Esophagus muscularis mucosa (tissue), 4 donors: Measurements from ENCODE around the gene GABRR1. TPM values are rescaled to one million over a fixed set of nuclear protein-coding genes. Genes with fewer than 3 reads are reported as not detected.
A peak's percentile ranks its signal among the peaks of the same experiment; 100 is the strongest.

ENCODE experiments used
- DNase-seq: peaks from one replicate; pipeline ENCODE4 v3.0.0-alpha.2; 2017; ENCODE audit errors: extremely low spot score
- H3K27ac ChIP-seq, 4 donors: fragments of 200-600 bp; sonication (generic); replicated peaks in 1 of 4; 1 replicate in 3 of 4; 2 replicates in 1 of 4; pipeline ENCODE4 v1.5.1; 2016 to 2019; ENCODE audit warnings: mild to moderate bottlenecking in 1 of 4
- H3K27me3 ChIP-seq, 4 donors: fragments of 200-600 bp; sonication (generic); one replicate each; pipeline versions ENCODE4 v1.5.1 to v1.6.0; 2016 to 2019
- H3K36me3 ChIP-seq, 4 donors: fragments of 200-600 bp; sonication (generic); one replicate each; pipeline ENCODE4 v1.5.1; 2016 to 2019
- H3K4me1 ChIP-seq, 4 donors: fragments of 200-600 bp; sonication (generic); one replicate each; pipeline ENCODE4 v1.5.1; 2016 to 2019
- H3K4me3 ChIP-seq, 4 donors: fragments of 200-600 bp; sonication (generic); 1 replicate in 2 of 4; 2 replicates in 2 of 4; pipeline ENCODE4 v1.5.1; 2016 to 2019; ENCODE audit warnings: mild to moderate bottlenecking in 4 of 4, moderate library complexity in 1 of 4
- H3K9me3 ChIP-seq, 4 donors: fragments of 200-600 bp; sonication (generic); 1 replicate in 3 of 4; 2 replicates in 1 of 4; pipeline ENCODE4 v1.5.1; 2016 to 2019
- CTCF ChIP-seq, 3 experiments: fragments of 200-600 bp in 2 of 3; fragments of 450-650 bp in 1 of 3; sonication (generic) in 2 of 3; IDR thresholded peaks; one replicate each; pipeline ENCODE4 v1.5.1; 2017 to 2019; ENCODE audit warnings: antibody characterized with exemption in 3 of 3, mild to moderate bottlenecking in 2 of 3, moderate library complexity in 1 of 3
- EP300 ChIP-seq: sonication (generic); formaldehyde crosslinking; IDR thresholded peaks from one replicate; pipeline ENCODE4 v1.6.1; 2017; ENCODE audit warnings: antibody characterized with exemption
- POLR2A ChIP-seq: fragments of 450-650 bp; IDR thresholded peaks from one replicate; pipeline ENCODE4 v1.6.1; 2017; ENCODE audit warnings: antibody characterized with exemption, moderate library complexity, mild to moderate bottlenecking, low read depth
- POLR2AphosphoS5 ChIP-seq, 2 donors: sonication (generic); formaldehyde crosslinking; IDR thresholded peaks; one replicate each; pipeline ENCODE4 v1.6.1; 2017; ENCODE audit warnings: antibody characterized with exemption in 2 of 2
- WGBS: methylation state at CpG from one replicate; pipeline ENCODE4 v1.1.5; 2018; 5-methylcytosine and 5-hydroxymethylcytosine counted together
- intact Hi-C: fragments of 100-400 bp; cut with DNase I; formaldehyde crosslinking; loops from one replicate; pipeline ENCODE4 v1.15.1; 2023
- total RNA-seq, 4 donors: library from RNA; depleted of rRNA; stranded (reverse); fragments of >200 nt; gene quantifications; one replicate each; pipeline versions ENCODE4 v1.1.0 to v1.2.1, GENCODE V29; 2016

Gene GABRR1
- total RNA-seq, 4 donors from 2014 or later: 0.13 TPM; not detected in 3

GRCh38 chr6:89146718-89147700 lies 70.1 kb downstream of the GABRR1 start:
- Histone ChIP-seq H3K27me3 (no peaks in the 10 kb centered on the region), H3K4me3 (peak overlapping the region; percentile 74 to 98 (median 84)), H3K36me3 (peaks cover 0 to 13% (median 2%) of the 10 kb centered on the region in 4 donors), H3K9me3 (no peaks in the 10 kb centered on the region), H3K4me1 (peaks cover 4 to 44% (median 32%) of the 10 kb centered on the region in 4 donors), H3K27ac (peak overlapping the region; percentile 89 to 96 (median 90))
- DNase-seq: no peak
- intact Hi-C loops: loop anchor here (2.0 kb wide), 1 partner anchor 66 kb away; the partner anchor contains the start of gene PNRC1
- 31% methylated on average over 24 of the region's 26 CpGs for WGBS
- TF ChIP-seq POLR2A: no peak
- peak in 1 of 2 donors; percentile 6 for TF ChIP-seq POLR2AphosphoS5 (IDR thresholded peaks at IDR 0.05)

- no peak for DNase-seq
- Histone ChIP-seq H3K36me3 (peaks cover 0 to 4% (median 0%) of the 10 kb centered on the region in 4 donors), H3K27me3 (no peaks in the 10 kb centered on the region), H3K27ac (peak within 1 kb of the TSS; percentile 89 to 96 (median 90)), H3K9me3 (no peaks in the 10 kb centered on the region), H3K4me3 (peak within 1 kb of the TSS; percentile 74 to 98 (median 84)), H3K4me1 (peaks cover 4 to 45% (median 33%) of the 10 kb centered on the region in 4 donors)
- TF ChIP-seq POLR2AphosphoS5 (IDR thresholded peaks at IDR 0.05) (peak; percentile 81 to 88), POLR2A (peak; percentile 79), EP300 (no peak)
- WGBS: 3% methylated on average over 13 of the region's 102 CpGs
- intact Hi-C loops: loop anchor here (2.0 kb wide), 1 partner anchor 65 kb away; the partner anchor contains the start of gene PNRC1
Observed at GRCh38 chr6:89145956-89146717, 71.0 kb downstream of the GABRR1 start, which contains the start of gene PM20D2. PM20D2 (plus strand) TSS chr6:89146055; CDS start chr6:89146145, 90 bp downstream.

GRCh38 chr6:89145091-89145955 lies 71.8 kb downstream of the GABRR1 start:
- intact Hi-C loops: no loop called here
- no peak for DNase-seq
- H3K27ac ChIP-seq: peak overlapping the region; percentile 89 to 96 (median 90)
- no peak for TF ChIP-seq EP300
- TF ChIP-seq POLR2AphosphoS5 (IDR thresholded peaks at IDR 0.05): no peak
- TF ChIP-seq POLR2A: no peak
- TF ChIP-seq CTCF (IDR thresholded peaks at IDR 0.05): no peak
- H3K9me3 ChIP-seq: no peaks in the 10 kb centered on the region
- 5% methylated on average over 17 of the region's 17 CpGs for WGBS
- H3K4me3 ChIP-seq: peak overlapping the region; percentile 74 to 98 (median 84)
- H3K36me3 ChIP-seq: peaks cover 0 to 4% (median 0%) of the 10 kb centered on the region in 4 donors
- no peaks in the 10 kb centered on the region for H3K27me3 ChIP-seq
- peaks cover 4 to 53% (median 40%) of the 10 kb centered on the region in 4 donors for H3K4me1 ChIP-seq

- Histone ChIP-seq H3K27me3 (no peaks in the 10 kb centered on the region), H3K4me1 (peaks cover 4 to 62% (median 40%) of the 10 kb centered on the region in 4 donors), H3K4me3 (no peak overlapping the region), H3K27ac (peak overlapping the region in 2 of 4 donors; percentile 91 to 96), H3K9me3 (no peaks in the 10 kb centered on the region), H3K36me3 (no peaks in the 10 kb centered on the region)
- WGBS: 47% methylated on average over 2 of the region's 2 CpGs
- no peak for DNase-seq
- TF ChIP-seq CTCF (IDR thresholded peaks at IDR 0.05) (no peak), POLR2AphosphoS5 (IDR thresholded peaks at IDR 0.05) (no peak), POLR2A (no peak), EP300 (no peak)
- intact Hi-C loops: no loop called here
Observed at GRCh38 chr6:89144354-89144906, 72.7 kb downstream of the GABRR1 start.
